HG03460 (cell line): ENCODE data around the gene MICU1.
"Not testable (repeated sequence)": the region's sequence is repeated elsewhere in the genome, so short reads cannot be mapped to it uniquely, and the experiment has no call there.

Experiments
- ATAC-seq: cut with Tn5 transposase; IDR thresholded peaks from one replicate; pipeline ENCODE4 v1.9.1; 2021; ENCODE audit not compliant: unreplicated experiment

The MICU1 gene

DNA sequence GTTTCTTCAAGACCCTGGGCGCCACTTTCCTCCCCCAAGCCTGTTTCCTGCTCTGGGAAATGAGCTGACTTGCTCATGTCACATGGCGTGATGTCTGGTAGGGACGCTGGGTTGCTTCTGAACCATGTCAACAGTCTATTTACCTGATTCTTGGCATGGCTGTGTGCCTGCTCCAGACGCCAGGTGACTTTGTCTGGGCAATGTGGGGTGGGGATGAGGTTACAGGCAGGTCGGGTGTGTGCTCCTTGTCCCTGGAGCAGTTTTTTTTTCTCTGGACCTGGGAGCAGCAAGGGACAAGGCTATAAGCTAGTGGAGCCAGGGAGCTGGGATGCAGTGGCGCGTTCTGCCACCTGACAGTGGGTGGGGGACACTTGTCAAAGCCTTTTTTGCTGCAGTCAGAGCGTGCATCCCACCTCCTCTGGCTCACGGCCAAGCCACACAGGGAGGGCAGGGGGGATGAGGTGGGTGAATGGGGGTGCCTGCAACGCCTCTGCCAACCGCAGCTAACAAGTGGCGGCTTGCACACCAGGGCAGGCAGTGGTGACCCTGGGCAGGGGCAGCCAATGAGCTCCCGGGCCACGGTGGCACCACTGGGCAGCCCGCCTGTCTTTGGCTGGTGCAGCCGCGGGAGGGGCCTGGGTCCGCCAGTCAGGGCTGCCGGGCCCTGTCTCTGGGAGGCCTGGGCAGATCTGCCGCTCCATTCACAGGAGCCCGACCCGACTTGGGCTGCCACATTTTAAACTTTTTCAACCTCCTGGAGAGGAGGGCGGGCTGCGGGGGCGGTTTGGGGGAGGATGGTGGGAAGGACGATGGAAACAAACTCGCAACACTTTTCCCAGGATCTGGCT lies 294.1 kb downstream of the MICU1 start:
- ATAC-seq = peak; percentile 42

DNA sequence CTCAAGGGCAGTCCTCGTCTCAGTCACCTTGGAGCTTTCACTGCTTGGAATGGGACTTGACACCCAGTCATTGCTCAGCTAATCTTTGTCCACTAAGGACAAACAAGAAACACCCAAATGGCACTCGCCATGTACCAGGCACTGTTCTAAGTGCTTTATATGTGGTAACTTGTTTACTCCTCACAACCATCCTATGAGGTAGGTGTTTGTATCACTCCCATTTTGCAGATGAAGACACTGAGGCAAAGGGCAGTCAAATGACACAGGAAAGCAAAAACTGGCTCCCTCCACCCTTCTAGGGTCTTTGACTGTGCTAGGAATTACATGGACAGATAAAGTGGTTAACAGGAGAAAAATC lies 295.8 kb downstream of the MICU1 start:
- ATAC-seq = no peak

DNA sequence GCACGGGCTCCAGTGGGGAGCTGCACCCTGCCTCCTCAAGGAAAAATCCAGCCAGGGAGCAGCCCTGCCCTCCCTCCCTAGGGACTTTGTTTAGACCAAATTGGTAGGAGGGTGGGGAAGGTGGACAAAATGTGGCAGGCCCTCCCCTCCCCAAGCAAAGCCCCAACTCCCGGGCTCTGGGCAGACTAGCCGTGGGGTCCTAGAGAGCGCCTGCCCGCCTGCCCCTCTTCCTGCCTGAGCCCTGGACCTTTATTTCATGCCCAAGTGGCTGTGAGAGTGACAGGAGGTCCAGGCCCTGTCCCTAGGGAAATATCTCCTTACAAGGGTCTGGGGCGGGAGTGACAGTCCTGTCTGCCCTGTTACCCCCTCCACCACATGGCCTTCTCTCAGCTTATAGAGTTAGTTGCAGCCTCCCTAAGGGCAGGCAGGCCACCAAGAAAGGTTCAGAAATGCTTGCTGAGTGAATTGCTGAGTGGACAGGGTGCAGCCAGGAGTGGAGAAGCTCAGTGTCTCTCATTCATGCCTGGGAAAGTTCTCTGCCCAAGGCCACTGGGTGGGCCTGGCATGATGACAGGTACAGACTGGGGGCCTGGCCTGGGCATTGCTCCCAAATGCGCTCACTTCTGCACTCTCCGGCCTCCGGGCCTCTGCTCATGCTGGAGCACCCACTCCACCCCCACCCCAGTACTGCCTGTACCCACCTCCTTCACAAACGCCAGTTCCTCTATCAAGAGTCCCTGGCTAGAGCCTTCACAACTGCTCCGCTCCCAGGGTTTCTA lies 296.4 kb downstream of the MICU1 start:
- ATAC-seq = no peak

DNA sequence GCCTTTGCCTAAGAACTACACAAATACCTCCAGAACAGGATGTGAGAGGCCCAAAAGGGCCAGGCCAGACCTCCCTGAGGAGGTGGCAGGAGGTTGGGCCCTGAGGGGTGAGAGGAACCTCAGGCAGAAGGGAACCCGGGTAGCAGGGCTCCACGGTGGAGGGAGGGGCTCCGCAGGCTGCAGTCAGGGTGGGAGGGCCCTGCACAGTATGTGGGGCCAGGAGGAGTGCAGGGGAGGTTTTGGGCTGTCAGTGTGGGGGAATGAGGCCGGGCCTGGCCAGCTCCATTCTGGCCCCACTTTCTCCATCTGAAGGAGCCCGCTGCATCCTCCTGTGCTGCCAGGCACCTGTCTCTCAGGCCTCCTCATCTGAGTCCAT lies 297.1 kb downstream of the MICU1 start:
- ATAC-seq = no peak

DNA sequence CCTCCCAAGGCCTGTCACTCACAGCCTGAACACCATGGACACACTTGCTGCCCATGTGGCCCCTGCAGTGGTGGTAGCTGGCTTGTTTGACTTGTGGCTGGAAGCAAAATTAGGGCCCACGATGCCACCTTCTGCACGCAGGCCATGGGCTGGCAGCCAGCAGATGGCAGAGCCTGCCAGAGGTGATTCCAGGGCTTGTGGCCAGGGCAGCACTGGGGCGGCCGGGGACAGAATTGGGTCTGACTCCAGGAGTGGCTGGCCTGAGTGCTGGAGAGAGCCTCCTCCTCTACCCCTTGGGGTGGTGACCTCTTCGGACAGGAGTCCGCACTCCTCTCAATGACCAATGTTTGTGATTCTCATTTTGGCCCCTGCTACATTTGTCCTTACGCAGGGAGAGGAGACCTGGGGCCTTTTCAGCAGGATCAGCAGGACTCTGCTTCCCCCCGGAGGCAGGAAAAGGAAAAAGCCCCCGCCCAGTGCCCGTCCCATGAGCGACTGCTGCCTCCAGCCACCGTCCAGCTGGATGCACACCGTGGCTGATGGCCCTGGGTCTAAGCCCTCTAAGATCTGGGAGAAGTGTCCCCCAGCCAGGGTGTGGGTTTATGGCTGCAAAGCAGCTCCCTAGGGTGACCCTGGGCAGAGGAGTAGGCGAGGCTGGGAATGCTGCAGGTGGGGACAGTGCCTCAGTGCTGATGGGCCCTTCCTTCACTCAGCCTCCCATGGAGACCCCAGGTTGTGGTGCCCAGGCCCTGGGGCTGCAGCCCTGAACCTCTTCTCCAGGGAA lies 297.6 kb downstream of the MICU1 start:
- ATAC-seq = no peak

DNA sequence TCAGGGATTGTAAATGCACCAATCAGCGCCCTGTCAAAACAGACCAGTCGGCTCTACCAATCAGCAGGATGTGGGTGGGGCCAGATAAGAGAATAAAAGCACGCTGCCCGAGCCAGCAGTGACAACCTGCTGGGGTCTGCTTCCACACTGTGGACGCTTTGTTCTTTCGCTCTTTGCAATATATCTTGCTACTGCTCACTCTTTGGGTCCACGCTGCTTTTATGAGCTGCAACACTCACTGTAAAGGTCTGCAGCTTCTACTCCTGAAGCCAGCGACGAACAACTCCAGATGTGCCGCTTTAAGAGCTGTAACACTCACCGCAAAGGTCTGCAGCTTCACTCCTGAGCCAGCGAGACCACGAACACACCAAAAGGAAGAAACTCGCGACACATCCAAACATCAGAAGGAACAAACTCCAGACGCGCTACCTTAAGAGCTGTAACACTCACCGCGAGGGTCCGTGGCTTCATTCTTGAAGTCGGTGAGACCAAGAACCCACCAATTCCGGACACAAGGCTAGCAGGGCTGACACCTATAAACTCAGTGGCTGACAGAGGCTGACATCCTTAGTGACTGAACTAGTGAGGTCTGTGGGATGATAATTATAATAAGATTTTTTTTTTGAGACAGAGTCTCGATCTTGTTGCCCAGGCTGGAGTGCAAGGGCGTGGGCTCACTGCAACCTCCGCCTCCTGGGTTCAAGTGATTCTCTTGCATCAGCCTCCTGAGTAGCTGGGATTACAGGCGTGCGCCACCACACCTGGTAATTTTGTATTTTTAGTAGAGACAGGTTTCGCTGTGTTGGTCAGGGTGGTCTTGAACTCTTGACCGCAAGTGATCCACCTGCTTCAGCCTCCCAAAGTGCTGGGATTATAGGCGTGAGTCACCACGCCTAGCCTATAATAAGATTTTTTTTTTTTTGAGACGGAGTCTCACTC lies 298.9 kb downstream of the MICU1 start:
- ATAC-seq = not testable (repeated sequence)

DNA sequence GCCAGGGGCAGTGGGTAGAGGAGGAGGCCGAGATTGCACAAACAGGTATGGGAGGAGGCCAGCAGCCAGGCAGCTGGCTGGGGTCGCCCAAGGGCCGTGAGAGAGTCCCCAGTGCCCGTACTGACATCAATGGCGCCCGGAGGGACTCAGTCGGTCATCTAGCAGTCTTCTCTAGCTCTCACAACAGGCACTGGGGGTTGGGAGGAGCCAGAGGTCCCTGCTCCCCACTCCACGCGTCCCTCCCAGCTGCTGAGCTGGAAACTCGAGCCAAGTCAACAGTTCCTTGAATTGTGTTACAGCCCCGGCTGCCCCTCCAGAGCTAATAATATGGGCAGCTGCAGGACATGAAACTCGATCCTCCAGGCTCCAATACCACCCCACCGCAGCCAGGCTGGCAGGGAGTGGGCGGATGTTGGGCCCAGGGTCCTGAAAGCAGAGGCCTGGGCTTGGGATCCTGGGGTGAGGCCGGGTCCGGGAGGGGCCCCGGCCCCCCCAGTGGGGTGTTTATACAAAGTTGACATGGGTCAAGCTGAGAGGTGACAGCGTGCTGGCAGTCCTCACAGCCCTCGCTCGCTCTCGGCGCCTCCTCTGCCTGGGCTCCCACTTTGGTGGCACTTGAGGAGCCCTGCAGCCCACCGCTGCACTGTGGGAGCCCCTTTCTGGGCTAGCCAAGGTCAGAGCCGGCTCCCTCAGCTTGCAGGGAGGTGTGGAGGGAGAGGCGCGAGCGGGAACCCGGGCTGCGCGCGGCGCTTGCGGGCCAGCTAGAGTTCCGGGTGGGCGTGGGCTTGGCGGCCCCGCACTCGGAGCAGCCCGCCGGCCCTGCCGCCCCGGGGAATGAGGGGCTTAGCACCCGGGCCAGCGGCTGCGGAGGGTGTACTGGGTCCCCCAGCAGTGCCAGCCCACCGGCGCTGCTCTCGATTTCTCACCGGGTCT lies 300.4 kb downstream of the MICU1 start:
- ATAC-seq = not testable (repeated sequence)

DNA sequence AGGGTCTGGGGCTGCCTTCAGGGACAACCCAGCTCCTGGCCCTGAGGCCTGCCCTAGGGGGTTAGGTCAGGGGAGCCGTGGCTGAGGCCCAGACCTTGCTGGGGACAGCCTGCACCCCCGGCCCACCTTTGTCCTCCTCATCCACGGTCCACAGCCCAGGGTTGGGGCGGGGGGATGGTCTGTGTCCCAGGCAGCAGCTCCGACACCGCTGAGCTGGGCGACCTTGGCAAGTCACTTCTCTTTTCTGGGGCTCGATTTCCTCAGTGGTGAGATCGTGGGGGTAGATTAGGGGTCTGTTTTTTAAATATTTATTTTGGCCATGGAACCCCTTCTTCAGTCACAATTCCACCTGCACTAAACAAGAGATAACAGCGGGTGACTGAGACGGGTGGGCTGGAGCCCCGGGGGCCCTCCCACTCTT lies 302.1 kb downstream of the MICU1 start:
- ATAC-seq = no peak

DNA sequence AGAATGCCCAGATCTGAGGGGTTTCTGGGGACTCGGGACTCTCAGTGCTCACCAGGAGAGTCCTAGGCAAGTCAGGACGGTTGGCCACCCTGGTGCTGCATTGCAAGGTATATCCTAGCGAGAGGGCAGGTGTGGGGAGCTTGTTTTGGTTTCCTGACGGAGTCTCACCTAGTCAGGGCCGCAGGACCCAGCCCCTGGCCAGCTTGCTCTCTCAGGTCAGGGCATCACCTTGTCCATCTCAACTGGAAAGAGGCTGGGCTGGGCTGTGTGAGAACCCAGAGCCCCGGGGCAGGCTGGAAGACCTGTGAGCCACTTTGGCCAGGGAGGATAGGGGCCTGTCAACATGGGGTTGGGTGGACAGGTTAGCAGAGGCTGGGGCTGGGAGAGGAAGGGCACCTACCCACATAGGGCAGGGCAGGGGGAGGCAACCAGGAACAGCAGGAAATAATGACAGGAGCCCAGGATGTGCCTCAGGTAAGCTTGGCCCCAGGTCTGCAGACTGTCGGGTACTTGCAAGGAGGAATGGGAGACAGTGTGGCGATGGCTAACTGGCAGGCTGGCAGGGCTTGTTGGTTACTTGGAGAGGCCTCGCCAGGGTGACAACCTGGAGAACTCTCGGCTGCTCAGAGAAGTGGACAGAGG lies 302.6 kb downstream of the MICU1 start:
- ATAC-seq = no peak

DNA sequence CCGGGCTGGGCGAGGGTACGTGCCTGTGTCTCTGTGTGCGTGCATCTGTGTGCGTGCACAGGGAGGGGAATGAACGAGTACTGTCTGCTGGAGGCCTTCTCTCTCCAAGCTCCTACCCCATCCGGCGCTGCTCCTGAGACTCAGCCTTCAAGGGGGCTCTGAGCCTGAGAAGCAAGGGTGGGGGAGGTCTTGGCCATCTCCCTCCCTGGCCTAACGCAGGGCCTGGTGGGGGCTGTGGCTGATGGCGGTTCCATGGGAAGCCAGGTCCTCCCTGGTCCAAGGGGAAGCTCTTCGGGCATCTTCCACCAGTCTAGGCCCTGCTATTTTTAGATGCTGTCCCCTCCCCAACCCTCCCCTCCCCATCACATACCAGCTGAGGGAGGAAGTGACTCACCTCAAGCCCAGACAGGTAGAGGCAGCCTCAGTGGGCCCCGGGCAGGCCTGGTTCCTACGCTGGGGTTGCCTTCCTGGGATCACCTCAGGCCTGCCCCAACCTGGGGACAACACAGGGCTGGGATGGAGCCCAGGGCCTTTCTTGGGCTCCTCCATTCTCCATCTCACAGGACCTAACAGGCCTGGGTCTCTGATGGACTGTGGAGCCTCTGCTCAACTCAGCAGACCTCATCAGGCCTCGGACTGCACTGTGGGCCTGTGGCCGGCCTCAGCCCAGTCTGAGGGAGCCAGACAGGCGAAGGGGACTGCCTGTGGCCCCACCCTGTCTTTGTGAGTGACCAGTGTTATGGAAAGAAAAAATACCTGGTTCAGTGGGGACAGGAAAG lies 303.4 kb downstream of the MICU1 start:
- no peak for ATAC-seq

DNA sequence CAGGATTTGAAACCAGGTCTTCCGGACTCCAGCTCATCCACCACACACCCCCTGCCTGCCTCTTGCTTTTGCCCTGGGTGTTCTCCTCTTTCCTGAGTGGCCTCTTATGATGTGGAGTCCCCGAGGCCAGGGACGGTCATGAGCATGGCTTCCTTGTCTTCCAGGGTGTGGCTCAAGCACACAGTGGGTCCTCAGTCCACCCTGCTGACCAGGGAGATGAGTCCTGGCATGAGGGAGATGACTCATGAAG lies 303.9 kb downstream of the MICU1 start:
- no peak for ATAC-seq

DNA sequence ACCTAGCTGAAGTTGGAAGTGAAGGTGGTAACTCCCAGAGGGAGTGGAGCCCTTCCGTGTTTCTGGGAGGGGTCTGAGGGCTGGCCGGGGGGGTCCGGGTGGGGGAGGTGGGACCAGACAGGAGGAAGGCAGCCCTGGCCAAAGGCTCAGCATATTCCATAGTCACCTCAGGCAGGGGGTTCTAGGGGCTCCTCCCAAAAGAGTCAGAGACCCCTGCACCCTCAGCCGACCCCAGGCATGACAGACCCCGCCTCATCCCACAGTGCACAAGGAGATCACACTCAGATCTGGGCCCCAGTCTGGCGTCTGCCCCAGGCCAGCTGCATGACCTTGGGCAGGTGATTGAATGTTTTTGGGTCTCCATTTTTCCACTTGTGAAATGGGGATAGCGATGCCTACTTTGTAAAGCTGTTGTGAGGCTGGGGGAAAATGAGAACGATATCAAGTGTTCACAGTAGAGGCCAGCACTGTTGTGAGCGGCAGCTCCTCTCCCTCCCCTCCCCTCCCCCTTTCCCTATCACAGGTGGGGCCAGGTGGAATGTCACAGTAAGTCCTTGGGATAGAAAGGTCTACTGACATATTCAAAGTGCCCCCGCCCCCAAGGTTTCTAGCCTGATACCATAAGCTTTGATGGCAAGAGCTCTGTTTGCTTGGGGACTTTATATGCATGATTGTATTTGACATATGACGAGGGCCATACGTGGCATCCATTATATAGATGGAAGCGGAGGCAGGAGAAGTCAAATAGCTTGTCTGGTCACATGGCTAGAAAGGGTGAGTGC lies 304.4 kb downstream of the MICU1 start:
- no peak for ATAC-seq

DNA sequence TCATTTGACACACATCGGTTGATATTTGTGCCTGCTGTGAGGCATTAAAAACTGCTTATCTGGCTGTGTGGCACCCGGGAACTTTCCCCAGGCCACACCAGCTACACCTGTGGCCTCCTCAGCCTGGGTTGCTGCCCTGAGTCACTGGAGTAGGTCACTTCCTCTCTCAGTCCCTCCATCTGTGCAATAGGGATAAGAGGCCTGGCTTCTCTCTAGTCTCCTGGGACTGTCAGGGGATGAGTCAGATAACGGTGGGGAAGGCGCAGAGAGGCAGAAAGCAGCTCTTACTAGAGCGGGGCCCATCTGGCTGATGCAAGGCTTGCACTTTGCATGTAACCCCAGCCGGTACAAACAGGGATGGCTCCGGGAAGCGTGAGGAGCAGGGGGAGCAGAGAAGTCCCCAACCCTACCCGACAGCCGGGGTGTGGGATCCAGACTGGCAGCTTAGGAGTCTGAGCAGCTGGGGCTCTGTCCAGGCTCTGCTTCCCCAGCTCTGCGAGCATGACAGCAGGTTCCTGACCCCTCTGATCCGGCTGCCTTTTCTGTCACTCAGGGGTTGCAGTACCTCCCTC lies 305.1 kb downstream of the MICU1 start:
- peak; percentile 65 for ATAC-seq

DNA sequence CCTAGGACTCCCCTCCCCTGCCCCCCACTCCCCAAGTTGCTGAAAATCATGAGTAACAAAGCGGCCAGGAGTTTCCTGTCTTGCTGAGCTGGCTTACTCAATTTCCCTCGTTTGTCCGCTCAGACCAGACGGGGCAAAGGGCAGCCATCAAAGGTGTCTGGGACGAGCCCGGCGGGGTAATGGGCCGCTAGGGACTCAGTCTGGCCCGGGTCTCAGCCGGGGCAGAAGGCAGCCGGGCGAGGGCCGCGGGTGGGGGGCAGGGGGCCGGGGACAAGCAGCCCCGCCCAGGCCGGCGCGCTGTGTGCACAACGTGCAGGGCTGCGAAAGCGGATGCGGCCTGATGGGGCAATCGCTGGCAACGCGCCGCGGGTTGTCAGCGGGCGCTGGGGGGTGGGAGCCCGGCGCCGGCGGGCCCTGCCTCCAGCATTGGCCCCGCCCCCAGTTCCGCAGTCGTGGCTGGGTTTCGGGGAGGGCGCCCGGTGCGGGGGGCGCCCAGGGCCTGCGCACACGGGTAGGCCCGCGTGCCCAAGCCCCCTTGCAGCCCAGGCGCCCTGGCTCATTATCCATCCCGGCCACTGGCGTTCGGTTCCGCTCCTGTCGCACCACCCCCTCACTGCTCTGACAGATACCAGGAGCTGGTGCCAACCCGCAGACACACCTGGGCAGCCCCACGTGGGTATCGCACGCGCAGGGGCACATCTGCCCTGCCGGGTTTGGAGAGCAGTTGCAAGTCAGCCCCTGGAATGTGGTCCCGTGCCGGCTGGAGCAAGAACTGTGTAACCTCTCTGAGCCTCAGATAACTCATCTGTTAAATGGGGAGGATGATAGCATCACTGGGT lies 306.2 kb downstream of the MICU1 start:
- ATAC-seq = peak; percentile 41

DNA sequence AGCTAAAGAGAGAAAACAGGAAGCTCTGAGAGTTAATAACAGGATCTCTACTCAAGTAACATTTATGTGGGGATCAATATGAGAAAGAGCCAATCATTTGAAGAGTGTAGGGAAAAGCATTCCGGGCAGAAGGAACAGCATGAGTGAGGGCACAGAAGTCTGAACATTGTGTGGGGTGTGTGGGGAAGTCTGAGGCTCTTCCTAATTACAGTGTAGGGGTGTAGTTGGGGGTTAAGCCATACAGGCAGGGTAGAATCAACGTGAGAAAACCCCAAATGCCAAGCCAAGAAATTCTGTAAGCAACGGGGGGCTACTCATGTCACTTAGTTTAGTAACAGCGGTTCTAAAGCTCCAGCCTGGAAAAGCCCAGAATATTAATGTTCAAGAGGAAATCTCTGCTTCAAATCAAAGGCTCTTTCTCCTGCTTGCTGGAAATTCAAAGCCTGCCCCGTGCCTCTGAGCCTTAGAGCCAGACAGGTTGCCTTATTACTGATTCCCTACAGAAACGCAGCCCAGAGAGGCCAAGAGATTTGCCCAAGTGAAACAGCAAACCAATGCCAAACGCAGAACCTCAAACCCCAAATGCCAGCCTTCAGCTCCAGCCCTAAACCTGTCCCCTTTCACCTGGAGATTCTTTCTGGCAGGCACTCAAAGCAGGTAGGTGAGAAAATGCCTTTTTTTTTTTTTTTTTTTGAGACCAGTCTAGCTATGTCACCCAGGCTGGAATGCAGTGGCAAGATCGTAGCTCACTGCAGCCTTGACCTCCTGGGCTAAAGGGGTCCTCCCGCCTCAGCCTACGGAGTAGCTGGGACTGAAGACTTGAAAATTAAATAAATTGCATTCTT lies 307.2 kb downstream of the MICU1 start:
- no peak for ATAC-seq
